CD4-positive, CD25-positive, alpha-beta regulatory T cell (primary cell): Measurements from ENCODE around the gene OXCT1. TPM values are rescaled to one million over a fixed set of nuclear protein-coding genes. Genes with fewer than 3 reads are reported as not detected.

ENCODE experiments used
- ATAC-seq, 2 donors: fragments of 150-1000 bp; cut with Tn5 transposase; one replicate each; pipeline ENCODE4 v1.10.0; 2021; ENCODE audit warnings: low read depth in 2 of 2, moderate number of reproducible peaks in 2 of 2, moderate library complexity in 1 of 2
- DNase-seq, 3 donors: peaks; one replicate each; pipeline versions ENCODE4 v3.0.0 to v3.0.0-alpha.2; 2012 to 2022; ENCODE audit warnings: mixed read lengths in 1 of 3
- H3K27ac ChIP-seq: one replicate; pipeline ENCODE4 v1.7.0; 2013; ENCODE audit warnings: mild to moderate bottlenecking, low read length; ENCODE audit not compliant: insufficient read depth, poor library complexity, severe bottlenecking
- H3K27me3 ChIP-seq: one replicate; pipeline ENCODE4 v1.7.0; 2013; ENCODE audit warnings: low read length; ENCODE audit not compliant: control insufficient read depth, insufficient read depth
- H3K36me3 ChIP-seq: one replicate; pipeline ENCODE4 v1.7.0; 2013; ENCODE audit warnings: mild to moderate bottlenecking, low read length, moderate library complexity; ENCODE audit not compliant: control insufficient read depth, insufficient read depth
- H3K4me1 ChIP-seq: 2 replicates; pipeline ENCODE4 v1.7.0; 2013; ENCODE audit warnings: mild to moderate bottlenecking, low read length; ENCODE audit not compliant: insufficient read depth, control insufficient read depth, poor library complexity, severe bottlenecking
- H3K4me3 ChIP-seq: one replicate; pipeline ENCODE4 v1.7.0; 2013; ENCODE audit warnings: low read depth, mild to moderate bottlenecking, low read length, moderate library complexity
- H3K9me3 ChIP-seq, 2 experiments: 1 replicate in 1 of 2; 2 replicates in 1 of 2; pipeline ENCODE4 v1.7.0; 2013; ENCODE audit warnings: low read length in 2 of 2, mild to moderate bottlenecking in 1 of 2, moderate library complexity in 1 of 2; ENCODE audit not compliant: control insufficient read depth in 2 of 2
- H3K27ac Mint-ChIP-seq, 3 donors: one replicate each; pipeline ENCODE4 v1.8.0; 2020 to 2022; ENCODE audit warnings: mild to moderate bottlenecking in 3 of 3, mixed read lengths in 3 of 3, moderate library complexity in 2 of 3
- H3K27me3 Mint-ChIP-seq: one replicate; pipeline ENCODE4 v1.8.0; 2022; ENCODE audit warnings: mild to moderate bottlenecking, mixed read lengths
- H3K36me3 Mint-ChIP-seq: one replicate; pipeline ENCODE4 v1.8.0; 2020; ENCODE audit warnings: mixed read lengths
- H3K4me1 Mint-ChIP-seq, 4 donors: one replicate each; pipeline ENCODE4 v1.8.0; 2020 to 2022; ENCODE audit warnings: mixed read lengths in 4 of 4, mild to moderate bottlenecking in 1 of 4
- H3K4me3 Mint-ChIP-seq, 4 donors: one replicate each; pipeline ENCODE4 v1.8.0; 2020 to 2022; ENCODE audit warnings: mild to moderate bottlenecking in 4 of 4, mixed read lengths in 4 of 4, moderate library complexity in 3 of 4
- H3K9me3 Mint-ChIP-seq, 7 donors: one replicate each; pipeline ENCODE4 v1.8.0; 2020 to 2022; ENCODE audit warnings: mixed read lengths in 7 of 7, mild to moderate bottlenecking in 3 of 7, moderate library complexity in 2 of 7
- polyA plus RNA-seq, 4 donors: library from polyadenylated mRNA; unstranded; fragments of 300-500 nt; fragmentation: Illumina TruSeq; gene quantifications; one replicate each; pipeline ENCODE4 v1.2.3, GENCODE V29; 2021
- total RNA-seq: library from RNA; stranded (reverse); gene quantifications from one replicate; pipeline ENCODE4 v1.2.3, GENCODE V29; 2022

Gene OXCT1
- total and polyA plus RNA-seq, 5 donors from 2014 or later, result 22.3 to 31.3 (median 29.2) TPM

DNA sequence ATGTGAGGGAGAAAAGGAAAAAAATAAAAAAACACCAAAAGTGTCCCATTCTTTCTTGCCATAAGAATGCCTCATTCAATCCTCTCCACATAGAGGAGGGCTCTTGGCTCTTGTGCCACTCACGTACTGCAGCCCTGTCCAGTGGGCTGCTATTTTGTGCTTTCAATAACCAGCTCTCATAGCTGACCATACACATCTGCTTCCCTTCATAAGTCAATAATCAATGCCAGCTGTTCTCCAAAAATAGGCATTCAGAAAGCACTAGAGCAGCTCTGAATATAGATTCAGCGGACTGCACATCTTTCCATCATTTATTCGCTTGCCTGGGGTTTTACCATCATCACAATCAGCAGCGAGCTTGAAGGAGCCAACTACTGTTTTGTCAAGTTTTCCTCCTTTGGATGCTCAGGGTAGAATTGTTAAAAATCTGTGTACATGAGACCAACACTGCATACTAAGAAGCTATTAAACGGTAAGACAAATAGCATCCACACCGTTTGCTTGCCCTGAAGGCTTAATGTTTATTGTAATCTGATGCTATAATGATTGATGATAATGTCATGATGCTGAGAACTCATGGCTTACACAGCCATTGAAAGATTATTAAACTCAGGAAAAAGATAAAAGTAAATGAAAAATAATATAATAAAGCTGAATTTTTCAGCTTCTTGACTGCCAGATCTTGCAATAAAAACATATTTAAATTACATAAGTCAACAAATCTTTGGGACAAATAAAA is 80.0 kb downstream of the OXCT1 start:
- Mint-ChIP-seq H3K4me3 (no peak overlapping the region), H3K27ac (peak overlapping the region in 1 of 3 donors; percentile 69), H3K36me3 (peaks cover 43% of the 10 kb centered on the region), H3K27me3 (no peaks in the 10 kb centered on the region), H3K4me1 (peaks cover 0 to 13% (median 5%) of the 10 kb centered on the region in 4 donors), H3K9me3 (peaks cover 0 to 2% (median 0%) of the 10 kb centered on the region in 7 donors)
- Histone ChIP-seq H3K9me3 (no peaks in the 10 kb centered on the region), H3K36me3 (peaks cover 25% of the 10 kb centered on the region), H3K27ac (no peak overlapping the region), H3K4me3 (no peak overlapping the region), H3K27me3 (no peaks in the 10 kb centered on the region), H3K4me1 (no peaks in the 10 kb centered on the region)
- DNase-seq (no peak), ATAC-seq (no peak)

DNA sequence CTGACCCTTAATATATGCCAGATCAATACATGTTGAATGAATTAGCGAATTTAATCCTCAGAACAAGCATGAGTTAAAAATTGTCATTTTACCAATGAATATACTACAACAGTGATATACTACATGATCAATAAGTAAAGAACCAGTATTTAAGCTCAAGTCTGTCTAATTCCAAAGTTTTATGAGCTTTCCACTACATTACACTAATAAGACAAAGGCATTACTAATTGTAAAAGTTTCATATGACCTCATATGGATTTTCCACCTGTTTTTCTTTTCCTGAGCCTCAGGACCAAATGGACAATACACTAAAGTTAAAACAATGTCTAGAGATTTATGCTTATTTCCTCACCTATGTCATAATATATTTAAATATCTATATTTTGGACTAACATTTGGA is 80.8 kb downstream of the OXCT1 start:
- Mint-ChIP-seq H3K4me3 (no peak overlapping the region), H3K27ac (no peak overlapping the region), H3K36me3 (peaks cover 39% of the 10 kb centered on the region), H3K9me3 (peaks cover 0 to 2% (median 0%) of the 10 kb centered on the region in 7 donors), H3K27me3 (no peaks in the 10 kb centered on the region), H3K4me1 (peaks cover 0 to 13% (median 5%) of the 10 kb centered on the region in 4 donors)
- Histone ChIP-seq H3K27me3 (no peaks in the 10 kb centered on the region), H3K4me1 (no peaks in the 10 kb centered on the region), H3K9me3 (no peaks in the 10 kb centered on the region), H3K4me3 (no peak overlapping the region), H3K27ac (no peak overlapping the region), H3K36me3 (peaks cover 22% of the 10 kb centered on the region)
- ATAC-seq, result no peak
- DNase-seq, result no peak

DNA sequence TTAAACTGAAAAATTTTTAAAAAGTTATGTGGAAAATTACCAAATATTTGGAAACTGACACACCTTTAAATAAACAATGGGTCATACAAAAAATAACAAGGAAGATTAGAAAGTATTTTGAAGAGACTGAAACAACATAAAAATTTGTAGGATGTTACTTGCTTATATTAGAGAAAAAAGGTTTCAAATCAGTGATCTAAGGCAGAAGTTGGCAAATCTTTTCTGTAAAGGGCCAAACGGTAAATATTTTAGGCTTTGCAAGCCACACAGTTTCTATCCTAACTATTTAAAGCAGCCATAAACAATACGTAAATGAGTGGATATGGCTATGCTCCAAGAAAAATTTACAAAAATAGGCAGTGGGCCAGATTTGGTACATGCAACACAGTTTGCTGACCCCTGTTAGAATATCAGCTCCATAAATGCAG is 81.3 kb downstream of the OXCT1 start:
- Mint-ChIP-seq H3K9me3 (peaks cover 0 to 2% (median 0%) of the 10 kb centered on the region in 7 donors), H3K27ac (no peak overlapping the region), H3K4me1 (peaks cover 0 to 13% (median 5%) of the 10 kb centered on the region in 4 donors), H3K27me3 (no peaks in the 10 kb centered on the region), H3K36me3 (peaks cover 41% of the 10 kb centered on the region), H3K4me3 (no peak overlapping the region)
- DNase-seq (no peak), ATAC-seq (no peak)
- Histone ChIP-seq H3K4me3 (no peak overlapping the region), H3K27me3 (no peaks in the 10 kb centered on the region), H3K27ac (no peak overlapping the region), H3K9me3 (no peaks in the 10 kb centered on the region), H3K36me3 (peaks cover 17% of the 10 kb centered on the region), H3K4me1 (no peaks in the 10 kb centered on the region)

DNA sequence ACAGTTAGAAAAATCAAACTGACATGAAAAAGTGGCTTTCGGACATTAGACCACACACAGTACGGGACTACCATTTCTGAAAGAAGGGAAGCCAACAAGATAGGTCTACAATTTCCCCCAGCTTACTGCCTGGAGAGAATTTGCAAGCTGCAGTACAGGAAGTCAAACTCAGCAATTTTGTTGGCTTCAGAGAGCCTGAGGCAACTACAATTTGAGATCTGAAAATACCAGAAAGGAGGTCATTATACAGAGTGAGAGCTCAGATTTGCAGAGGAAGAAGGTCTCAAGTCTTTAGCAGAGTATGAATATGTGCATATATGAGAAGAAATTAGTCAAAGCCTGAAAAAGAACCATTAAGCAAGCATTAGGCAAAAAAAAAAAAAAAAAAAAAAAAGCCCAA is 83.0 kb downstream of the OXCT1 start:
- Mint-ChIP-seq H3K36me3 (peaks cover 41% of the 10 kb centered on the region), H3K9me3 (peaks cover 0 to 2% (median 0%) of the 10 kb centered on the region in 7 donors), H3K27me3 (no peaks in the 10 kb centered on the region), H3K4me1 (peaks cover 0 to 13% (median 5%) of the 10 kb centered on the region in 4 donors), H3K4me3 (no peak overlapping the region), H3K27ac (no peak overlapping the region)
- Histone ChIP-seq H3K4me1 (no peaks in the 10 kb centered on the region), H3K4me3 (no peak overlapping the region), H3K9me3 (no peaks in the 10 kb centered on the region), H3K36me3 (peaks cover 16% of the 10 kb centered on the region), H3K27ac (no peak overlapping the region), H3K27me3 (no peaks in the 10 kb centered on the region)
- ATAC-seq (no peak), DNase-seq (peak in 1 of 3 donors; percentile 15)

DNA sequence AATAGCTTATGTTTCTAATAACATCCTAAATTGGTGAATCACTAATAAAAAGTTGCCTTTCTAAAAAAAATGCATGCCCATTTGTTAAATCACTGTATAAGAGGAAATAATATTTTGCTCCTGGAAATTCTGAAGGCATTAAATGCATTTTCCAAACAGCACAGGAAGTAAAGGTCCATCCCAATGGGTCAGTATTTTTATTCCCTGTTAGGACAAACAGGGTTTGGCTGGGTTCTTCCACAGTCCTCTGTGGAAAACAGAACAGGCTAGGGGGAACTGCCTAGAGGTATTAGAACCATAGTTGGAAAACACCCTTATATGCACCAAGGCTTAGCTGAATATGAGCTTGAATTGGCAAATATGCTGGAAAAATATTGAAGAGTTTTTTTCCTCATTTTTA is 85.2 kb downstream of the OXCT1 start:
- Histone ChIP-seq H3K4me1 (no peaks in the 10 kb centered on the region), H3K4me3 (no peak overlapping the region), H3K27ac (no peak overlapping the region), H3K9me3 (no peaks in the 10 kb centered on the region), H3K27me3 (no peaks in the 10 kb centered on the region), H3K36me3 (peaks cover 9% of the 10 kb centered on the region)
- H3K4me3 Mint-ChIP-seq, result no peak overlapping the region
- no peaks in the 10 kb centered on the region for H3K9me3 Mint-ChIP-seq
- DNase-seq, result no peak
- peaks cover under 1 to 13% (median 7%) of the 10 kb centered on the region in 4 donors for H3K4me1 Mint-ChIP-seq
- H3K27ac Mint-ChIP-seq, result no peak overlapping the region
- peaks cover 47% of the 10 kb centered on the region for H3K36me3 Mint-ChIP-seq
- no peaks in the 10 kb centered on the region for H3K27me3 Mint-ChIP-seq
- no peak for ATAC-seq

DNA sequence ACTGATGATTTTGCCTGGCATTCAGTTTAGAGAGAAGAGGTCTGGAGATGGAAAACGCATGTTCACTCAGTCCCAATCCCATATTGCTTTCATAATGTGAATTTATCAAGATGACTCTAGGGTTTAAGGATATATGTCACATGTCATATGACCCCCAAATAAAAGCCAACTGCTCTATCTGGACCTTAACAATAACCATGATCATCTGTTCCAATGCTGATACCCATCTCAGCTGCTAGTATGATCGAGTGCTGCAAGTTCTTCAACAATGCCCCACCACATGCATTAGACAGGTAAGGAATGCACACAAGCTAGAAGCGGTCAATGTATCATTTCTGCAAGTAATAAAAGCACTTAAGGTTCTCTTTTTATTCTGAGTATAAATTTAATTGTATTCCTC is 91.8 kb downstream of the OXCT1 start:
- Mint-ChIP-seq H3K4me3 (no peak overlapping the region), H3K9me3 (peaks cover 0 to 5% (median 0%) of the 10 kb centered on the region in 7 donors), H3K27me3 (no peaks in the 10 kb centered on the region), H3K4me1 (peaks cover 4 to 28% (median 11%) of the 10 kb centered on the region in 4 donors), H3K27ac (no peak overlapping the region), H3K36me3 (peaks cover 30% of the 10 kb centered on the region)
- Histone ChIP-seq H3K4me1 (no peaks in the 10 kb centered on the region), H3K4me3 (no peak overlapping the region), H3K27ac (no peak overlapping the region), H3K27me3 (no peaks in the 10 kb centered on the region), H3K9me3 (no peaks in the 10 kb centered on the region), H3K36me3 (peaks cover 5% of the 10 kb centered on the region)
- ATAC-seq (no peak), DNase-seq (no peak)

DNA sequence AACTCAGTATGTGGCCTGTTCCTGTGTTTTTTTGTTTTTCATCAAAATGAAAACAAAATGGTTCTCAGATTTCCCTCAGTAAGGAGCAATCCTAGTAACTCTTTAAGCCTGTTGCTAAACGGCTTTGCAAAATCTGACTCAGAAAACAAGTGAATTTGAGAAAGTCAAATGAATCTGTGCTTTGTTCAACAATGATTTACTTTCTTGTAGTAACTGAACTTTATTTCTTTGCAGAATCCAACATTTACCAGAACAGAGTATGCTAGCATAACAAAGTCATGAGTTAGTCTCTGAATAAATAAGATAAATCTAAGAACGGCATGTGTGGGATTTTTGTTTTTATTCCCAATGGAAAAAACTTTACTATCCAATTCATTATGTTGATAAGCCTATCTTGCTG is 93.8 kb downstream of the OXCT1 start:
- H3K4me1 Mint-ChIP-seq, result peaks cover 16 to 41% (median 20%) of the 10 kb centered on the region in 4 donors
- H3K27me3 ChIP-seq, result no peaks in the 10 kb centered on the region
- no peak overlapping the region for H3K4me3 Mint-ChIP-seq
- H3K4me3 ChIP-seq, result no peak overlapping the region
- H3K9me3 Mint-ChIP-seq, result peaks cover 0 to 5% (median 0%) of the 10 kb centered on the region in 7 donors
- H3K4me1 ChIP-seq, result no peaks in the 10 kb centered on the region
- H3K27ac Mint-ChIP-seq, result no peak overlapping the region
- H3K27me3 Mint-ChIP-seq, result no peaks in the 10 kb centered on the region
- peaks cover 3% of the 10 kb centered on the region for H3K36me3 ChIP-seq
- DNase-seq (no peak), ATAC-seq (no peak)
- no peak overlapping the region for H3K27ac ChIP-seq
- H3K9me3 ChIP-seq, result no peaks in the 10 kb centered on the region
- H3K36me3 Mint-ChIP-seq, result peaks cover 29% of the 10 kb centered on the region

DNA sequence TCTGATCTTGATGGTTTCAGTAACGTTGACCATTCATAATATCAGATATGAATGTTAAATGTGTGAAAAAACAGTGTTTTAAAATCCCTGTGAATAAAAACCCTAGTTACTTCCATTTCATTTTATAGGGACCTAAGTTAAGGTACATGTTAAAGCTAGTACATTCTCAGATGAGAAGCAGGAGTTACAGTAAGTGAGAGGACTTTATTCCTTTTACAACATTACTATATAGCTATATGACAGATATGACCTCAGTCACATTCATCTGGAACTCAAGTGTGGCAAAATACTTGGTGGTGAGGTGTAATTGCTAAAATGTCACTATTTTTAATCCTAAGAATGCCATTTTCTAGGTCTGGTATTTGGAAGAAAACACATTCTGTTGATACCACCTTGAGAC is 96.4 kb downstream of the OXCT1 start:
- Mint-ChIP-seq H3K36me3 (peaks cover 30% of the 10 kb centered on the region), H3K27me3 (no peaks in the 10 kb centered on the region), H3K27ac (peak overlapping the region in 1 of 3 donors; percentile 28), H3K4me3 (no peak overlapping the region), H3K4me1 (peaks cover 16 to 44% (median 23%) of the 10 kb centered on the region in 4 donors), H3K9me3 (peaks cover 0 to 5% (median 0%) of the 10 kb centered on the region in 7 donors)
- no peak overlapping the region for H3K27ac ChIP-seq
- no peaks in the 10 kb centered on the region for H3K4me1 ChIP-seq
- ATAC-seq, result no peak
- H3K4me3 ChIP-seq, result no peak overlapping the region
- H3K36me3 ChIP-seq, result peaks cover 3% of the 10 kb centered on the region
- DNase-seq, result no peak
- no peaks in the 10 kb centered on the region for H3K27me3 ChIP-seq
- no peaks in the 10 kb centered on the region for H3K9me3 ChIP-seq
